Measurements from ENCODE around the gene HLA-DOA.
A peak's percentile ranks its signal among the peaks of the same experiment; 100 is the strongest.

DNA sequence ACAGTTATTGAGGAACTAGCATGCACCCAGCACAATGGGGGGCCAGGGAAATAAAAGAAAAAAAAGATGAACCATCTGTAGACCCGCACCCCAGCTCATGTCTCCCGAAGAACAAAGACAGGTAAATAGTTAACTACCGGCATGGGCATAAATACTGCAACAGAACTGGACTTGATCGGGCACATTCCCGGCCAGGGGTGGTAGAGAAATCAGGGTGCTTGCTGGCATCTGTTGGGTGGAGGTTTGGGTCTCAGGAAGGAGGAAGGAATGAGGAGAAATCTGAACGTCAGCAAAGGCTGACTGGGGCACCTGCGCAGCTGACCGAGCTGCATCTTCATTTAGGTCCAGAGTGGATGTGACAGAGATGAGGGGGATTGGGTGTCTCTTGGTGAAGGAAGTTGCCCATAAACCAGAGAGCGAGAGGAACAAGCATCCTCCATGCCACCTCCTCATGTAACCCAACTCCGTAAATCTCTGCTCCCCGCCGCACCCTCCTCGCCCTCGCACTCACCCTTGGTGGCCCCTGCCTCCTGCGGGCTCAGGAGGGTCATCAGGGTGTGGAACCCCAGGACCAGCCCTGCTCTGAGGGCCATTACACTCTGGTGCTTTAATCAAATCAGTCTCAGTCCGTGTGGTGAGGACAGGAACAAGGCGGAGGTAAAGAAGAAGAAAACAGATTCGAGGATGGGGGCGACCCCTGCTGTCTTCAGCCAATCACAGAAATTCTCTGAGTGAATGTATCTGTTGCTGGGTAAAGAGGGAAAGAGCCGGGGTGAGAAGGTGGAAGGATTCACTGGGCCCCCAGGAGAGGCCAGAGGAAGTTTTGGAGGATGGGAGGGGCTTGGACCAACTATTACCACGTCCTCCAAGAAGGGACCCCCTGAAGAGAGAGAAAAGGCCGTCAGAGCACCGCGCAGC lies at the start of gene HLA-DOA:
- TF ChIP-seq, protein P1, sequence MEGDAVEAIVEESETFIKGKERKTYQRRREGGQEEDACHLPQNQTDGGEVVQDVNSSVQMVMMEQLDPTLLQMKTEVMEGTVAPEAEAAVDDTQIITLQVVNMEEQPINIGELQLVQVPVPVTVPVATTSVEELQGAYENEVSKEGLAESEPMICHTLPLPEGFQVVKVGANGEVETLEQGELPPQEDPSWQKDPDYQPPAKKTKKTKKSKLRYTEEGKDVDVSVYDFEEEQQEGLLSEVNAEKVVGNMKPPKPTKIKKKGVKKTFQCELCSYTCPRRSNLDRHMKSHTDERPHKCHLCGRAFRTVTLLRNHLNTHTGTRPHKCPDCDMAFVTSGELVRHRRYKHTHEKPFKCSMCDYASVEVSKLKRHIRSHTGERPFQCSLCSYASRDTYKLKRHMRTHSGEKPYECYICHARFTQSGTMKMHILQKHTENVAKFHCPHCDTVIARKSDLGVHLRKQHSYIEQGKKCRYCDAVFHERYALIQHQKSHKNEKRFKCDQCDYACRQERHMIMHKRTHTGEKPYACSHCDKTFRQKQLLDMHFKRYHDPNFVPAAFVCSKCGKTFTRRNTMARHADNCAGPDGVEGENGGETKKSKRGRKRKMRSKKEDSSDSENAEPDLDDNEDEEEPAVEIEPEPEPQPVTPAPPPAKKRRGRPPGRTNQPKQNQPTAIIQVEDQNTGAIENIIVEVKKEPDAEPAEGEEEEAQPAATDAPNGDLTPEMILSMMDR (IDR thresholded peaks at IDR 0.05 in 2 of 3, conservative IDR thresholded peaks at IDR 0.05 in 1 of 3; ENCODE audit: control insufficient read depth in 2 of 3, extremely low read depth in 1 of 3, insufficient read depth in 1 of 3, low read depth in 3 of 3, low read length in 3 of 3), result no peak
- TF ChIP-seq EGR1 (IDR thresholded peaks at IDR 0.05; ENCODE audit: borderline replicate concordance in 1 of 2, low read depth in 2 of 2, low read length in 2 of 2) (no peak), EZH2 (IDR thresholded peaks at IDR 0.05; ENCODE audit: borderline replicate concordance, control insufficient read depth, low read depth, low read length) (no peak), POLR2AphosphoS5 (IDR thresholded peaks at IDR 0.05; ENCODE audit: low read length) (peak; percentile 97), RAD21 (IDR thresholded peaks at IDR 0.05; ENCODE audit: insufficient read depth, low read depth, low read length) (no peak), FOXM1 (IDR thresholded peaks at IDR 0.05; ENCODE audit: low read depth, low read length) (no peak)
